Measurements from ENCODE around the gene ERC1. TPM values are rescaled to one million over a fixed set of nuclear protein-coding genes. Genes with fewer than 3 reads are reported as not detected.

ERC1 gene
- total and polyA plus RNA-seq, 7 donors, result 5.4 to 97.8 (median 34.6) TPM

GRCh38 chr12:1507308-1507707 is 516.3 kb downstream of the ERC1 start:
- WGBS, 2 donors, result 70 to 85% methylated on average over 7 of the region's 7 CpGs
- Histone ChIP-seq H3K27me3 (no peaks in the 10 kb centered on the region), H3K4me3 (no peak overlapping the region), H3K9me3 (no peaks in the 10 kb centered on the region), H3K36me3 (no peaks in the 10 kb centered on the region), H3K4me1 (peaks cover 0 to 14% (median 11%) of the 10 kb centered on the region in 4 donors), H3K27ac (no peak overlapping the region)
- TF ChIP-seq POLR2AphosphoS5 (IDR thresholded peaks at IDR 0.05), result no peak
- no peak for TF ChIP-seq POLR2A (IDR thresholded peaks at IDR 0.05)
- TF ChIP-seq EP300 (IDR thresholded peaks at IDR 0.05), result no peak
- TF ChIP-seq, protein P1, sequence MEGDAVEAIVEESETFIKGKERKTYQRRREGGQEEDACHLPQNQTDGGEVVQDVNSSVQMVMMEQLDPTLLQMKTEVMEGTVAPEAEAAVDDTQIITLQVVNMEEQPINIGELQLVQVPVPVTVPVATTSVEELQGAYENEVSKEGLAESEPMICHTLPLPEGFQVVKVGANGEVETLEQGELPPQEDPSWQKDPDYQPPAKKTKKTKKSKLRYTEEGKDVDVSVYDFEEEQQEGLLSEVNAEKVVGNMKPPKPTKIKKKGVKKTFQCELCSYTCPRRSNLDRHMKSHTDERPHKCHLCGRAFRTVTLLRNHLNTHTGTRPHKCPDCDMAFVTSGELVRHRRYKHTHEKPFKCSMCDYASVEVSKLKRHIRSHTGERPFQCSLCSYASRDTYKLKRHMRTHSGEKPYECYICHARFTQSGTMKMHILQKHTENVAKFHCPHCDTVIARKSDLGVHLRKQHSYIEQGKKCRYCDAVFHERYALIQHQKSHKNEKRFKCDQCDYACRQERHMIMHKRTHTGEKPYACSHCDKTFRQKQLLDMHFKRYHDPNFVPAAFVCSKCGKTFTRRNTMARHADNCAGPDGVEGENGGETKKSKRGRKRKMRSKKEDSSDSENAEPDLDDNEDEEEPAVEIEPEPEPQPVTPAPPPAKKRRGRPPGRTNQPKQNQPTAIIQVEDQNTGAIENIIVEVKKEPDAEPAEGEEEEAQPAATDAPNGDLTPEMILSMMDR (IDR thresholded peaks at IDR 0.05), result no peak
- DNase-seq, result no peak
- intact Hi-C loops (cut with DNase I), result no loop called here

- no peaks in the 10 kb centered on the region for H3K4me1 ChIP-seq
- TF ChIP-seq EP300 (IDR thresholded peaks at IDR 0.05) (no peak), POLR2A (IDR thresholded peaks at IDR 0.05) (no peak), POLR2AphosphoS5 (IDR thresholded peaks at IDR 0.05) (no peak)
- TF ChIP-seq, protein P1 (IDR thresholded peaks at IDR 0.05), result no peak
- peak; percentile 36 for DNase-seq
- H3K27ac ChIP-seq, result no peak overlapping the region
- intact Hi-C loops (cut with DNase I), result no loop called here
- WGBS, 2 donors, result 85 to 89% methylated on average over 14 of the region's 14 CpGs
- H3K9me3 ChIP-seq, result no peaks in the 10 kb centered on the region
- H3K4me3 ChIP-seq, result no peak overlapping the region
- H3K36me3 ChIP-seq, result no peaks in the 10 kb centered on the region
- no peaks in the 10 kb centered on the region for H3K27me3 ChIP-seq
Measured at GRCh38 chr12:1509413-1510052, 518.5 kb downstream of the ERC1 start.

GRCh38 chr12:1510056-1510812 is 519.2 kb downstream of the ERC1 start:
- H3K4me3 ChIP-seq, result no peak overlapping the region
- TF ChIP-seq EP300 (IDR thresholded peaks at IDR 0.05), result no peak
- TF ChIP-seq POLR2A (IDR thresholded peaks at IDR 0.05), result no peak
- TF ChIP-seq, protein P1 (IDR thresholded peaks at IDR 0.05), result no peak
- TF ChIP-seq POLR2AphosphoS5 (IDR thresholded peaks at IDR 0.05), result no peak
- no peaks in the 10 kb centered on the region for H3K9me3 ChIP-seq
- H3K4me1 ChIP-seq, result no peaks in the 10 kb centered on the region
- peak; percentile 46 for DNase-seq
- intact Hi-C loops (cut with DNase I), result no loop called here
- no peaks in the 10 kb centered on the region for H3K27me3 ChIP-seq
- no peaks in the 10 kb centered on the region for H3K36me3 ChIP-seq
- 81 to 83% methylated on average over 10 of the region's 10 CpGs for WGBS, 2 donors
- no peak overlapping the region for H3K27ac ChIP-seq

DNA sequence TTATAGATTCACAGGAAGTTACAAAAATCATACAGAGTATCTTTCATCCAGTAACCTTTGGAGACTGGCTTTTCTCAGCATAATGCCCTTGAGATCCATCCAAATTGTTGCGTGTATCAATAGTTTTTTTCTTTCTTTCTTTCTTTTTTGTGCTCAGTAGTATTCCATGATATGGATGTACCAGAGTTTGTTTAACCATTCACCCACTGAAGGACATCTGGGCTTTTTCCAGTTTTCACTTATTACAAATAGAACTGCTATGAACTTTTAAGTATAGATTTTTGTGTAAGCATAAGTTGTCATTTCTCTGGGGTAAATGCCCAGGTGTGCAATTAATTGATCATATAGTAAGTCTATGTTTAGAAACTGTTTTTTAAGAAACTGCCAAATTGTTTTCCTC is 524.0 kb downstream of the ERC1 start:
- TF ChIP-seq EP300 (IDR thresholded peaks at IDR 0.05), result no peak
- no peak for TF ChIP-seq POLR2AphosphoS5 (IDR thresholded peaks at IDR 0.05)
- TF ChIP-seq, protein P1 (IDR thresholded peaks at IDR 0.05), result no peak
- TF ChIP-seq POLR2A (IDR thresholded peaks at IDR 0.05), result no peak

More for the DNA sequence above, 524.0 kb downstream of the ERC1 start:
- no peak for DNase-seq
- Histone ChIP-seq H3K9me3 (no peaks in the 10 kb centered on the region), H3K27me3 (peaks cover 0 to 6% (median 0%) of the 10 kb centered on the region in 3 donors), H3K27ac (no peak overlapping the region), H3K36me3 (no peaks in the 10 kb centered on the region), H3K4me1 (peaks cover 0 to 12% (median 10%) of the 10 kb centered on the region in 4 donors), H3K4me3 (no peak overlapping the region)
- WGBS, 2 donors, result 95 to 100% methylated on average over 1 of the region's 1 CpG
- intact Hi-C loops (cut with DNase I), result no loop called here
